ES-I3 (cell line): Measurements from ENCODE around the gene PRAMEF5.
"Not testable (repeated sequence)": the region's sequence is repeated elsewhere in the genome, so short reads cannot be mapped to it uniquely, and the experiment has no call there.

Experiments
- H3K36me3 ChIP-seq: 2 replicates; pipeline ENCODE4 v1.6.1; 2013; ENCODE audit warnings: mild to moderate bottlenecking, low read length, control low read depth, moderate library complexity; ENCODE audit not compliant: insufficient read depth
- H3K4me1 ChIP-seq: 2 replicates; pipeline ENCODE4 v1.6.1; 2013; ENCODE audit warnings: mild to moderate bottlenecking, control low read depth, low read length; ENCODE audit not compliant: insufficient read depth
- H3K9ac ChIP-seq: 2 replicates; pipeline ENCODE4 v1.6.1; 2013; ENCODE audit warnings: low read depth, mild to moderate bottlenecking, low read length, moderate library complexity
- H3K9me3 ChIP-seq: 2 replicates; pipeline ENCODE4 v1.6.1; 2013; ENCODE audit warnings: mild to moderate bottlenecking, low read length, moderate library complexity; ENCODE audit not compliant: control insufficient read depth, insufficient read depth

The PRAMEF5 gene

GRCh38 chr1:13239633-13240032, 14.4 kb upstream of the PRAMEF5 start:
- not testable (repeated sequence) for H3K9ac ChIP-seq, H3K9me3 ChIP-seq, H3K4me1 ChIP-seq, H3K36me3 ChIP-seq

GRCh38 chr1:13243536-13244263, 10.3 kb upstream of the PRAMEF5 start:
- H3K4me1 ChIP-seq, H3K36me3 ChIP-seq, H3K9me3 ChIP-seq, H3K9ac ChIP-seq: not testable (repeated sequence)

GRCh38 chr1:13245841-13246553, 8.0 kb upstream of the PRAMEF5 start:
- H3K4me1 ChIP-seq, H3K36me3 ChIP-seq, H3K9ac ChIP-seq, H3K9me3 ChIP-seq: not testable (repeated sequence)

GRCh38 chr1:13246554-13246871, 7.5 kb upstream of the PRAMEF5 start:
- not testable (repeated sequence) for H3K4me1 ChIP-seq, H3K36me3 ChIP-seq, H3K9ac ChIP-seq, H3K9me3 ChIP-seq

GRCh38 chr1:13247122-13247521, 6.9 kb upstream of the PRAMEF5 start:
- not testable (repeated sequence) for H3K36me3 ChIP-seq, H3K9me3 ChIP-seq, H3K9ac ChIP-seq, H3K4me1 ChIP-seq

GRCh38 chr1:13265124-13265523, 11.1 kb downstream of the PRAMEF5 start:
- not testable (repeated sequence) for H3K4me1 ChIP-seq, H3K9me3 ChIP-seq, H3K36me3 ChIP-seq, H3K9ac ChIP-seq

- H3K9me3 ChIP-seq, H3K36me3 ChIP-seq, H3K9ac ChIP-seq, H3K4me1 ChIP-seq: not testable (repeated sequence)
Observed at GRCh38 chr1:13277016-13277415, 23.0 kb downstream of the PRAMEF5 start.

GRCh38 chr1:13279617-13280016, 25.6 kb downstream of the PRAMEF5 start:
- H3K36me3 ChIP-seq, H3K9ac ChIP-seq, H3K4me1 ChIP-seq, H3K9me3 ChIP-seq: not testable (repeated sequence)

GRCh38 chr1:13285037-13285436, 31.0 kb downstream of the PRAMEF5 start, which contains the start of gene PRAMEF8:
PRAMEF8 (minus strand) TSS chr1:13285137; CDS start chr1:13284091, 1,046 bp downstream.
- not testable (repeated sequence) for H3K9me3 ChIP-seq, H3K9ac ChIP-seq, H3K4me1 ChIP-seq, H3K36me3 ChIP-seq

GRCh38 chr1:13289030-13289429, 35.0 kb downstream of the PRAMEF5 start:
- H3K9me3 ChIP-seq, H3K36me3 ChIP-seq: not testable (repeated sequence)

GRCh38 chr1:13297216-13297931, 43.4 kb downstream of the PRAMEF5 start:
- H3K9ac ChIP-seq, H3K36me3 ChIP-seq, H3K9me3 ChIP-seq, H3K4me1 ChIP-seq: not testable (repeated sequence)

More at GRCh38 chr1:13289030-13289429, 35.0 kb downstream of the PRAMEF5 start:
- H3K9ac ChIP-seq, H3K4me1 ChIP-seq: not testable (repeated sequence)

GRCh38 chr1:13298699-13299098, 44.7 kb downstream of the PRAMEF5 start:
- not testable (repeated sequence) for H3K36me3 ChIP-seq, H3K4me1 ChIP-seq, H3K9me3 ChIP-seq, H3K9ac ChIP-seq

- H3K4me1 ChIP-seq, H3K9me3 ChIP-seq, H3K36me3 ChIP-seq, H3K9ac ChIP-seq: not testable (repeated sequence)
Observed at GRCh38 chr1:13302197-13302596, 48.2 kb downstream of the PRAMEF5 start.

GRCh38 chr1:13303239-13303638, 49.2 kb downstream of the PRAMEF5 start, which contains the start of gene PRAMEF33:
PRAMEF33 (plus strand) TSS chr1:13303539; CDS start chr1:13305955, 2,416 bp downstream.
- H3K9me3 ChIP-seq, H3K4me1 ChIP-seq, H3K9ac ChIP-seq, H3K36me3 ChIP-seq: not testable (repeated sequence)
